HG03442 (cell line): ENCODE measurements around the gene ZNF606.
"Not testable (repeated sequence)": the region's sequence is repeated elsewhere in the genome, so short reads cannot be mapped to it uniquely, and the experiment has no call there.

Source experiments
- ATAC-seq: cut with Tn5 transposase; IDR thresholded peaks from one replicate; pipeline ENCODE4 v1.9.1; 2021; ENCODE audit warnings: mild to moderate bottlenecking, moderate library complexity; ENCODE audit not compliant: unreplicated experiment

The ZNF606 gene

DNA sequence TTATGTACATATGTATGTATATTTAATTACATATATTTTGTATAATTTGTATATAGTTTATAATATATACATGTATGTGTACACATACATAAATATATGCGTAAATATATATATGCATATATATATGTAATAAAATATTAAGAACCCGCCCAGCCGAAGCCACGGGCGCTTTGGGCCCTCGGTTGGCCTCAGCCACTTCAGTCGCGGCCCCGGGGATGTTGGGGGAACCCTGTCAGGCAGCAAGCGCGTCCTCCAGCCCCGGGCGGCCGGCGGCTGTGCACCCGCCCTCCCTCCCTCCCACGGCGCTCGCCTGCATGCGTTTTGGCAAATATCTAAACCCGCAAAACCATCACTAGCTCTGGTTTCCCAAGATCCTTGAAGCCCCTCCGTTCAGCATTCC, 7.9 kb upstream of the ZNF606 start:
- ATAC-seq, result no peak

DNA sequence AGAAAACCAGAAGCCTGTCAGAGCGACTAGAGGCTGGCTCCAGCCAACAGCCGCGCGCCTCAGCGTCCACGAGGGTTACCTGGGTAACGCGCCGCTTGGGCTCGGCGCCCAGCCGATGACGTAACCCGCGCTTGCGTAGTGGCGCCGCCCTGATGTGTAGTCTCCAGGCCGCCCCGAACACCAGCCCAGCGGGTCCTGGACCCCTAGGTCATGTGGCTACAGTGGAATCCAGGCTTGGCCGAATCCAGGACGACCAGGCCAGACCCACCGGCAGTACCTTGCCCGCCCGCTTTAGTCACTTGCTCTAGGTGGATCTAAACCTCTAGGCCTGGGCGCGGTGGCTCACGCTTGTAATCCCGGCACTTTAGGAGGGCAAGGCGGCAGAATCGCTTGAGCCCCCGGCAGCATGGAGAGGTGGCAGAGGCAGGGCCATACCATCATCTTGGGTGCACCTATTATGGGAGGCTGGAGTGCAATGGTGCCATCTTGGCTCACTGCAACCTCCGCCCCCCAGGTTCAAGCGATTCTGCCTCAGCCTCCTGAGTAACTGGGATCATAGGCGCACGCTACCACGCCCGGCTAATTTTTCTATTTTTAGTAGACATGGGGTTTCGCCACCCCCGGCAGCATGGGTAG, 7.2 kb upstream of the ZNF606 start:
- peak; percentile 68 for ATAC-seq

DNA sequence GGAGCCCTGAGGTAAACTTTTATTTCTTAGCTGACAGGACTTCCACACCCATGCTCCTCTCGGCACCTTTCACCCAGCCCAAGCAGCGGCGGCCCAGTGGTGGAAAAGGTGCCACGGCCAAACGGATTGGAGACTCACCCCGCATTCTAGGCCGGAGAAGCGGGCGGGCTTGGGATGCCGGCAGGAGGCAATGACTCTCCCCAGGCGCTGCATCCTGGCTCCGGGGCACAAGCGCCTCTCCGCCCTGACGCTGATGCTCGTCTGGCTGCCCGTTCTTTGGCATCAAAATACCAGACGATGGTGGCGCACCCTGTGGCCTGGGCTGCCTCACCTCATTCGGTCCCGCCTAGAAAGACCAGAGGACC, 6.7 kb upstream of the ZNF606 start:
- no peak for ATAC-seq

DNA sequence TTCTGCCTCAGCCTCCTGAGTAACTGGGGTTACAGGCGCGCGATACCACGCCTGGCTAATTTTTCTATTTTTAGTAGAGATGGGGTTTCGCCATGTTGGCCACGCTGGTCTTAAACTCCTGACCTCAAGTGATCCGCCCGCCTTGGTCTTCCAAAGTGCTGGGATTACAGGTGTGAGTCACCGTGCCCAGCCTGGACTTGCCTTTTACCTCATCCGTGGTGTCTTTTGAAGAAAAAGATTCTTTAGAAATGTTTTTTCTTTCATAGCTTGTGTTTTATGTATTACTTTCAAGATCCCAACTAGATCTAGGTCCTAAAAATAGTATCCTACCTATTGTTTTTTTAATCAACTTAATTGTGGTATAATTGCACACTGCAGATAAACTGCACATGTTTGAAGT, 6.3 kb upstream of the ZNF606 start:
- not testable (repeated sequence) for ATAC-seq

DNA sequence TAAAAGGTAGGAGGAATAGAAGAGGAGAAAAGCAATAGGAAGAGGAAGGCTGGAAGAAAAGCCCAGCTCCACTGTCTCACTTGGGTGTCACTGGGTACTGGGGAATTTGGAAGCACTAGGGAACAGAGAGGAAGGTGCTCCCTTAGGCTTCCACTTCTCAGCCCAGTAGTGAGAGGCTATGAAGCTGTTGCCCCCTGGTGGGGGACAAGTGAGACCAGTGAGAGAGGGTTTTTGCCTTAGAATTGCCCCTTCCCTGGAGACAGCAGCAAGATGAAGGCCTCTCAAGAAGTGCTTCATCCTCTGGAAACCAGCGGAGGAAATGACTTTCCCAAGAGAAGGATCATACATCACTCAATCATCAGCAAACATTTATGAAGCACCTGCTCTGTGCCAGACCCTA, 4.7 kb upstream of the ZNF606 start:
- no peak for ATAC-seq

DNA sequence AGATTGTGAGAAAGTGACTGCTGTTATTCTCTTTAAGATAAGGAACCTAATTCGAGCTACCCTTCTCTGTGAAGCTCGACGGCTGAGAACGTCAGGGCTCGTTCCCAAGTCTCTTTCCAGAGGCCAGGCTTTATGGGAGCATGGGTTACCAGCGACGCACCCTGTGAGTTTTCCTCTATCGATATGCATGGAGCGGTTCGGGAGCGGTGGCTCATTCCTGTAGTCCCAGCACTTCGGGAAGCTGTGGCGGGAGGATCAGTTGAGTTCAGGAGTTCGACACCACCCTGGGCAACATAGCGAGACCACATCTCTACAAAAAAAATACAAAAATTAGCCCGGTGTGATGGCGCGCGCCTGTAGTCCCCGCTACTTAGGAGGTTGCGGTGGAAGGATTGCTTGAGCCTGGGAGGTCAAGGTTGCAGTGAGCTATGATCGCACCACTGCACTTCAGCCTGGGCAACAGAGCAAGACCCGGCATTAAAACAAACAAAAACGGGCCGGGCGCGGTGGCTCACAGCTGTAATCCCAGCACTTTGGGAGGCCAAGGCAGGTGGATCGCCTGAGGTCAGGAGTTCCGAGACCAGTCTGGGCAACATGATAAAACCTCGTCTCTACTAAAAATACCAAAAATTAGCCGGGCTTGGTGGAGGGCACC, 681 bp upstream of the ZNF606 start:
- ATAC-seq, result no peak

DNA sequence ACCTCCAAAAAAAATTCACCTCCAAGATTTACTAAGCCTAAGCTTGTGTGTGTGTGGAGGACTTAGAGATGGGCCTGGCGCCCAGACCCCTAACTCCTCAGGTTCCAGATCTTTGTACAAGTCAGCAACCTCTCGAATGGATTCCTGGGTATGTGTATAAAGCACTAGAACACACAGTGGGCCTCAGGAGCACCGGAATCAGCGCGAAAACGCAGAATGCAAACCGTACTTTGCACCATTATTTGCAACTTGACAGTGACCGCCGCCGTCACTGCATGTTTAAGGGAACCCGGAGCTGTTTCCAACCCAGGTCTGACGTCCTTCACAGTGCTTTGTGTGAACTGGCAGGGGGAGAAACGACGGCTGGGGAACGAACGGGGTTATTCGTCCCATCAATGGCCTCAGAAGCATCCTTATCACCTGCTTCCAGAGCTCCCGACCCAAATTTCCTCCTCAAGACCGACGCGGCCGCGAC, 688 bp downstream of the ZNF606 start:
- no peak for ATAC-seq

DNA sequence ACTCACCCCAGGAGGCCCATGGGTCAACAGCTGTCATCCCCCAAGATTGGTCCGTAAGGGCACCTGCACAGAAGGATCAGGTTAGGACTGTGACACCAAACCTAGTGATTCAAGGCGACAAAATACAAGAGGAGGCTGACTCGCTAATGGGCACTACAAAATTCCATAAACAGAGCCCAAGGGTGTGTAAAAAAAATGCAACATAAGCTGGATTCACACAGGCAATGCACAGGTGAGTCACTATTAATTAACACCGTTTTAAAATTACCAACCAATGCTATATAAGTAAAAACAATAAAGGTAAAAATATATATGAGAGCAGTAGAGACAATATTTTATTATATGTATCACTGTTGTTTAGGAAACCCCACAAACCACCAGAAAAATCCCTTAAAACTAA, 1.9 kb downstream of the ZNF606 start:
- ATAC-seq, result no peak

DNA sequence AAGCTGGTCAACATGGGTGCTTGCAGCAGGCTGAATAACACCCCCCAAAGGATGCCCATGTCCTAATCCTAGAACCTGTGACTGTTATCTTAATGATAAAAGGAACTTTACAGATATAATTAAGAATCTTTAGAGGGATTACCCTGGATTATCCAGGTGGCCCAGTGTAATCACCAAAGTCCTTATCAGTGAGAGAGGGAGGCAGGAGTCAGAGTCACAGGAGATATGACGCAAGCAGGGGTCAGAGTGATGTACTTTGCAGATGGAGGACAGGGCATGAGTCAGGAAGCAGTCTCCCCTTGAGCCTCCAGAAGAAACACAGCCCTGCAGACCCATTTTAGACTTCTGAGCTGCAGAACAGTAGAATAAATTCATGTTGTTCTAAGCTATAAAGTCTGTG, 9.8 kb downstream of the ZNF606 start:
- ATAC-seq, result no peak

DNA sequence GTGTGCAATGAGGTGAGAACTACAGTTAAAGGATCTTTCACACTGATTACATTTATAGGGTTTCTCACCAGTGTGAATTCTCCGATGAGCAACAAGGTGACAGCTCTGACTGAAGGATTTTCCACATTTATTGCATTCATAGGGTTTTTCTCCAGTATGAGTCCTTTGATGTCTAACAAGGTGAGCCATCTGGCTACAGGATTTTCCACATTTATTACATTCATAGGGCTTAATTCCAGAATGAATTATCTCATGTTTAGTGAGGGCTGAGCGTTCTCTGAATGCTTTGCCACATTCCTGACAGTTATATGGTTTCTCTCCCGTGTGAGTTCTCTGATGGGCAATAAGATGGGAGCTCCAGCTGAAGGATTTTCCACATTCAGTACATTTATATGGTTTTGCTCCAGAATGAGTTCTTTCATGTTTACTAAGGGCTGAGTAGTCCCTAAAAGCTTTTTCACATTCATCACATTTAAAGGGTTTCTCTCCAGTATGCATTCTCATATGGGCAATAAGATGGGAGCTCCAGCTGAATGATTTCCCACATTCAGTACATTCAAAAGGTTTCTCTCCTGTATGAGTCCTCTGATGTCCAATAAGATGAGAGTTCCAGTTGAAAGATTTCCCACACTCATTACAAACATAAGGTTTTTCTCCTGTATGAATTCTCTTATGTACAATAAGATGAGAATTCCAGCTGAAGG, 23.9 kb downstream of the ZNF606 start:
- ATAC-seq, result no peak

DNA sequence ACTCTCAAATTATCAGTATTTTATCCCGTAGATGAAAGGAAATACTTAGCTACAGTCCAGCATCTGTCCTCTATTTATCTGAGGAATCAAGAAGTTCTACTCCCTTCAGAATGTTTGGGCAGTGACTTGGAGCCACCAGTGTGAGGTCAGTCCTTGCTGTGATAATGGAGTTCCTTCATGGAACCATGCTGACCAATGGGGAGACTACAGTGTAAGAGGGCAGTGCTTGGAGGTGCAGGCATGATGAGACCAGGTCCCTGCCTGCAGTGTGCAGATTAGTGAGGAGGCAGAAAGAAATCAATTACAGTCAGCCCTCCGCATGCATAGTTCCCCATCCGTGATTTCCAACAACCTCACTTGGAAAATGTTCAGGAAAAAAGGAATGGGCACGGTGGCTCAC, 28.2 kb downstream of the ZNF606 start, which contains the start of gene C19orf18:
C19orf18 (minus strand) TSS at position 101 of the 400 bp plus-strand sequence. CDS start 102 bp downstream, outside the sequence.
- no peak for ATAC-seq

DNA sequence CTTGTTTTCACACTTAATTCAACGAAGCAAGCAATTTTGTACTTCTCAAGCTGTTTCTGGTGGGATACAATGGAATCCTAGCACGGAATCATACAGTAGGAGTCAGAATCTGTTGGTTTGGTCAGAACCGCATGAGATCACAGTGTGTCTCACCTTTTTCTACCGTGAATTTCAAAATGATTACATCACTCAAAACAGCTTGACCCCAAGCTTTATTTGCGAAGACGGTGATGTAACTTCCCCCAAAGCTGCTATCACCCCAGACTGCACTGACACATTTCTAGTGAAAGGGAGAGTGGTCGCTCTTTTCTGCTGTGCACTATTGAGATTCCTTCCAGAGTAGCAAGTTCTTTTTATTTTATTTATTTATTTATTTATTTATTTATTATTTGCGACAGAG, 37.9 kb downstream of the ZNF606 start:
- no peak for ATAC-seq

DNA sequence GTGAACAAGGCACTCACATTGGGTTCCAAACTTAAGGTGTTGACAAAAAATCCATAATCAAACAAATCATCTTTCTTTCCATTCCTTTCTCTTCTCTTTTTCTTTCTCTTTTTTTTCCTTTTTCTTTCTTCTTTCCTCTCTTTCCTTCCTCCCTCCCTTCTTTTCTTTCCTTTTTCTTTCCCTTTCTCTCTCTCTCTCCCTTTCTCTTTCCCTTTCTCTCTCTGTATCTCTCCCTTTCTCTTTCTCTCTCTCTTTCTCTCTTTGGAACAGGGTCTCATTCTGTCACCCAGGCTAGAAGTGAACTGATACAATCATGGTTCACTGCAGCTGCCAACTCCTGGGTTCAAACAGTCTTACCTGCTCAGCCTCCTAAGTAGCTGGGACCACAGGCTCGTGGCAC, 40.8 kb downstream of the ZNF606 start:
- no peak for ATAC-seq

DNA sequence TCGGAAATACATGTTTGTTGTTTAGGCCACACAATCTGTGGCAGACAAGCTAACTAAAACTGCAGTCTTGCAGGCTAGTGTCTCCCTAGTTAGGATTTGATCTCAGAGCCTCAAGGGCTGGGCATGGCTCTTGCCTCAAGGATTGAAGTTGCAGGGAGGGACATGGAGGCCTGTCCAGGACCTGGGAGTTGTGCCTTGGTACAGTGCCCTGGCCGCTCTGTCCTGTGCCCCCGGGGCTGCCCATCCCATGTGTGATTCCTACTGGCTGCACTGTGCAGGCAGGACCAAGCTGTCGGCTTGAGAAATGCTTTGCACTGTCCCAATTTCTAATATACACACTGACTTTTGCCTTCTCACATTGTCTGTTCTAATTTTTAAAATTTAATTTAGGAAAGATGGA, 47.6 kb downstream of the ZNF606 start:
- no peak for ATAC-seq

DNA sequence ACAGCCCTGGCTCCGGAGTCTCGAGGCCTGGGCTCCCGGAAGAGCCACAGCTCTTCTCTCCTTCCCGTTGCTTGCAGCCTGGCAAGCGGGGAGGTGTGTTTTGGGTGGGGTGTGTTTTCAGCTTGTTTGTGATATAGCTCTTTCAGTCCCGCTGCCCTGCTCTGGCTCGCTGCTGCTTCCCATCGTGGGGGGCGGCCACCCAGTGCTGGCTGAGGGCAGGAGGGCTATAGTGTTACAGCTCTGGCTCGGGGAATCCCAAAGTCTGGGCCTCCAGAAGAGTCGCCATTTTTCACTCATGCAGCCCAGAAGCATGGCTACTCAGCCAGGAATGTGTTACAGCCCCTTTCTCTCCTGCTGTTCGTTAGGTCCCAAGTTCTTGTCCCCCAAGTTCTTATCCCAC, 52.9 kb downstream of the ZNF606 start:
- ATAC-seq, result no peak

DNA sequence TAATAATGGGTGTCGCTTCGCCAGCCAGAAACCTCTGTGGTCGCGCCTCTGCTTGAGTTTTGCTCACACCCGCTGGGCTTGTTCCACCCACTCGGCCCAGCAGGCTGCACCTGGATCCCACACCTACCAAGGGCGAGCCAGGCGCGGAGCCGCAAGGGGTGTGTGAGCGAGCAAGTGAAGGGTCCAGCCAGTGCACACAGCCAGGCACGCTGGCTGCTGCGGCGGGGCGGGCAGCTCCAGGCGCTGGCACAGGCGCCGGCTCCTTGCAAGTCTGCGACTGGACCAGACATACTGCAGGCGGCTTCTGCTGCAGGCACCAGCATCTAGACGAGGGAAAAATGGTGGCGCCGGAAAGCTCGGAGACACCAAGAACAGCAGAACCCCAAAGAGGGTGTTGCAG, 53.3 kb downstream of the ZNF606 start:
- no peak for ATAC-seq

DNA sequence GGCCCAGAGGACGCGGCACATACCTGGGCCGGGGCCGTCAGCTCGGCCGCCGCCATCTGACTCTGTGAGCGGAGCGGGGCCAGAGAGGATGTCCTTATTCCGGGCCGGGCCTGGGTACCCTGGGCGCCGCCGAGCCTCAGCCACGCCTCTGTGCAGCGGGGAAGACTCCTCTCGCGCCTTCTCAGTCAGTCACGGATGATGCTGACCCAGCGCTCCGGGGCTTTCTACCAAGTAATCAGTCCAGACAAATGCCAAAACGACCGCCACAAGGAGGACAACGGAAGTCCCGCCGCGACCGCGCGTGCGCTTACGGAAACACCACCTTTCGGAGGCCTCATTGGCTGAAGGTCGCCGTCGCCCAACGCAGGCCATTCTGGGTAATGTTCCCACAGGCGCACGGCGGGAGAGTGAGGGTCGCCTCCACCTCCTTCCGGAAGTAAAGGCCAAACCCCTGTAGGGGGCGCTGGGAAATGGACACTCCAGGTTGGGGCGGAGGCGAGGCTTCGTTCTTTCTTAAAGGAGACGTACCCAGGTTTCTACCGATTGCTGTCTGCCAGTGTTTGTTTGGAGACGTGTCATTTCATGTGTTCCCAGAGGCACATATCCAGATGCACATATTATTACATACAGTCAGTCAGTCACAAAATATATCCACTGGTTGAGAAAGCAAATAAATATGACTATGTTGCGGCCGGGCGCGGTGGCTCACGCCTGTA, 55.0 kb downstream of the ZNF606 start, which contains the start of gene ZNF256:
ZNF256 (minus strand) TSS at position 288 of the 716 bp plus-strand sequence; CDS start at position 56, 232 bp downstream.
- ATAC-seq, result peak; percentile 89

DNA sequence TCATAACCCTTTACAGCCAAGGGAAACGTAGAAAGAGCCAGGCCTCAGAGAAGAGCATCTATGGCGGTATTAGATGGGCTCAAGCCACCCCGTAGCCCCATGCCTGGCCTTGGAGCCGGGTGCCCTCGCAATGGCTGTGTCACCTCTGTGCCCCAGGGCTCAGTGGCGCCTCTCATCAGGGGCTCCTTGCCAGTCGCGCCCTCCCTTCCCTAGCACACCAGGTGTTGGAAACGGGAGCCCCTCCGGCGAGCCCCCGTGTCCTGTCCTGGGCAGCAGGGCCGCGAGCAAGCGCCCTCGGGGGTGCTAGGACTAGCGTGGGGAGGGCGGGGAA, 55.6 kb downstream of the ZNF606 start:
- ATAC-seq, result peak; percentile 24

DNA sequence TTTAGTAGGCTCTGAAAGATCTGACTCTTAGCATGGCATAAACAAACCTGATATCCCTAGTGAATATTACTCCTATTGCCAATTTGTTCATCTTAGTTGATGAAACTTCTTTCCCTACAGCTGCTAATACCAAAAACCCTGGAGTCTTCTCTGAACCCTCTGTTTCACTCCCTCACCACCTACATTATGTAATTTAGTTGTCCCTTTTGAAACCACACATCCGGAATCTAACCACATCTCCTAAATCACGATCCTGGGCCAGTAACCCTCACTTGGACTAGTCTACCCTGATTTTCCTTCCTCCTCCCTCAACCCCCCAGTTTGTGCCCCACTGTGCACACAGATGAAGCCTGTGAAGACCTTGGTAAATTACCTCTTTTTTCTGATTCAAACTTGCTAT, 56.3 kb downstream of the ZNF606 start:
- no peak for ATAC-seq

DNA sequence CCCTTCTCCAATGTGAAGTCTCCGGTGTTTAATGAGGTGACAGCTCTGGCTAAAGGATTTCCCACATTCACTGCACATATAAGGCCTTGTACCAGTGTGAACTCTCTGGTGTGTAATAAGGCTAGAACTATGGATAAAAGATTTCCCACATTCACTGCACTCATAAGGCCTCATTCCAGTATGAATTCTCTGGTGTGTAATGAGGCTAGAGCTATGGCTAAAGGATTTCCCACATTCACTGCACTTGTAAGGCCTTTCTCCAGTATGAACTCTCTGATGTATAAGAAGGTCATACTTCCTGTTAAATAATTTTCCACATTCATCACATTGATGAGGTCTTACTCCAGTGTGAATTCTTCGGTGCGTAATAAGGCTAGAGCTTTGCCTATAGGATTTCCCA, 61.0 kb downstream of the ZNF606 start:
- no peak for ATAC-seq

DNA sequence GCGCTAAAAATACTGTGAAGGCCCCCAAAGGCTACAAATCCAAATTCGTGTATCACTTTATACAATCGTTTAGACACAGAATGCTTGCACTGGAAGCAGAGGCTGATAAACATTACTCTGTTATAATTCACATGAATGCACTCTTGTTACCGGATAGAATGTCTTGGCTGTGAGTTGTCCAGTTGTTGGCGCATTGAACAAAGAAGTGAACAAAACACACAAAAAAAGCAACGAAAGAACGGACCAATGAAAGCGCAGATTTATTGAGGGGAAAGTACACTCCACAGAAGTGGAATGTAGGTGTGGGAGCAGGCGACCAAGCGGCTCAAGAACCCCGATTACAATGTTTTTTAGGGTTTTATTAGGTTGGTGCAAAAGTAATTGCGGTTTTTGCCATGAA, 66.9 kb downstream of the ZNF606 start:
- no peak for ATAC-seq
